ENCODE data around the gene CXCL8. TPM values are rescaled to one million over a fixed set of nuclear protein-coding genes. Genes with fewer than 3 reads are reported as not detected.

CXCL8 gene
- total RNA-seq, 2 experiments from 2014 or later = 9.9 to 11.4 TPM

DNA sequence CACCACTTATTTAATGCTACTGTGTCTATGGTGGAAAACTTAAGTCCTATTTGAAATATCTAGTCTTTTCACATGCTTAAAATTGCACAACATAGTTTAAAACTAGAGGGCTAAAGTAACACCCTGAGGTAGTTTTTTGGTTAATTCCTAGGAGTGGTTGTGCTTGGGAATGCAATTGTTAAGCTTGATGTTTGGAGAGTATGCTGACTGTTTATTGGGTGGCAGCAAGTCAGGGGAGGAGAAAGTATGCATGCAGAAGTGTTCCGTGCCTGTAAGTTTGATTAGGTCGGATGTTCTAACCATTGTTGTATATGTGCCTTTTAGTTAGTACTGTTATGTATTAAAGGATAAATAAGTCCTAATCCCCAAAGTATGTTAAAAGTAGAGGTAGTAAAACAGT is 40.5 kb downstream of the CXCL8 start:
- ChIA-PET POLR2A (no interaction called here), CTCF (no interaction called here)
- no peaks in the 10 kb centered on the region for H3K9me3 Mint-ChIP-seq
- H3K4me1 Mint-ChIP-seq (ENCODE audit: low read depth) = no peaks in the 10 kb centered on the region
- H3K36me3 Mint-ChIP-seq (ENCODE audit: low read depth) = no peaks in the 10 kb centered on the region
- H3K4me3 Mint-ChIP-seq = no peak overlapping the region
- no peak overlapping the region for H3K27ac ChIP-seq (ENCODE audit: low read depth in 1 of 2, low read length in 2 of 2)
- H3K36me3 ChIP-seq (ENCODE audit: insufficient read depth, low read length) = no peaks in the 10 kb centered on the region
- no peak overlapping the region for H3K4me3 ChIP-seq (ENCODE audit: low read length)
- H3K27me3 ChIP-seq (ENCODE audit: control insufficient read depth in 1 of 2, insufficient read depth in 2 of 2, low read length in 2 of 2) = no peaks in the 10 kb centered on the region
- intact Hi-C loops (cut with DNase I, micrococcal nuclease) = no loop called here
- TF ChIP-seq CTCF (IDR thresholded peaks at IDR 0.05) = no peak
- H3K27ac Mint-ChIP-seq = no peak overlapping the region
- no peaks in the 10 kb centered on the region for H3K27me3 Mint-ChIP-seq
- DNase-seq = no peak
- H3K4me1 ChIP-seq (ENCODE audit: insufficient read depth, low read length) = no peaks in the 10 kb centered on the region
- H3K9me3 ChIP-seq (ENCODE audit: control insufficient read depth in 1 of 2, insufficient read depth in 1 of 2, low read length in 2 of 2) = peaks cover 0 to 5% of the 10 kb centered on the region in 2 experiments
- ATAC-seq (ENCODE audit: poor library complexity) = no peak

- ChIA-PET CTCF (no interaction called here), POLR2A (no interaction called here)
- Mint-ChIP-seq H3K9me3 (peaks cover 7% of the 10 kb centered on the region), H3K4me1 (ENCODE audit: low read depth) (no peaks in the 10 kb centered on the region), H3K36me3 (ENCODE audit: low read depth) (no peaks in the 10 kb centered on the region), H3K27ac (no peak overlapping the region), H3K4me3 (no peak overlapping the region), H3K27me3 (no peaks in the 10 kb centered on the region)
- Histone ChIP-seq H3K4me1 (ENCODE audit: insufficient read depth, low read length) (no peaks in the 10 kb centered on the region), H3K36me3 (ENCODE audit: insufficient read depth, low read length) (no peaks in the 10 kb centered on the region), H3K4me3 (ENCODE audit: low read length) (no peak overlapping the region), H3K27me3 (ENCODE audit: control insufficient read depth in 1 of 2, insufficient read depth in 2 of 2, low read length in 2 of 2) (no peaks in the 10 kb centered on the region), H3K9me3 (ENCODE audit: control insufficient read depth in 1 of 2, insufficient read depth in 1 of 2, low read length in 2 of 2) (no peaks in the 10 kb centered on the region), H3K27ac (ENCODE audit: low read depth in 1 of 2, low read length in 2 of 2) (no peak overlapping the region)
- no peak for DNase-seq
- TF ChIP-seq CTCF (IDR thresholded peaks at IDR 0.05) = no peak
- intact Hi-C loops (cut with DNase I, micrococcal nuclease) = no loop called here
- no peak for ATAC-seq (ENCODE audit: poor library complexity)
Measured at GRCh38 chr4:73788411-73788810, 48.0 kb downstream of the CXCL8 start.

Other genes starting within 250 kb of the CXCL8 start
- under 1 TPM; 0.25 to 0.28 TPM for gene RASSF6, start 120.1 kb upstream of the CXCL8 start, total RNA-seq
- gene CXCL6, start 96.1 kb downstream of the CXCL8 start, total RNA-seq = not detected
- not detected for gene PF4V1, start 112.7 kb downstream of the CXCL8 start, total RNA-seq
- gene CXCL1, start 128.8 kb downstream of the CXCL8 start, total RNA-seq = not detected
- not detected for gene PF4, start 241.5 kb downstream of the CXCL8 start, total RNA-seq
- under 1 TPM; 0.52 to 0.95 TPM for gene PPBP, start 247.6 kb downstream of the CXCL8 start, total RNA-seq